IMR-90 (cell line): Measurements from ENCODE around the gene OSBPL9. TPM values are rescaled to one million over a fixed set of nuclear protein-coding genes. Genes with fewer than 3 reads are reported as not detected.

Source experiments
- ATAC-seq: fragments of 200-7000 bp; cut with Tn5 transposase; 2 replicates; pipeline ENCODE4 v1.9.1; 2020; ENCODE audit warnings: low read depth, mild to moderate bottlenecking, moderate library complexity
- BruUV-seq: library from RNA; stranded (reverse); fragments of 400-500 nt; replicated peaks from 2 replicates; lab custom pipeline; 2021; lab: Mats Ljungman, UMichigan
- CTCF ChIA-PET: fragments of 300-600 bp; formaldehyde crosslinking; extraction: SDS; loops from one replicate; lab custom pipeline; 2021; ENCODE audit warnings: antibody characterized with exemption; lab: Yijun Ruan, JAX
- POLR2A ChIA-PET: fragments of 300-600 bp; sonication (Branson Sonifier 250); formaldehyde crosslinking; loops from one replicate; lab custom pipeline; 2022; ENCODE audit warnings: antibody characterized with exemption; ENCODE audit not compliant: unreplicated experiment; lab: Charles Lee
- DNase-seq: peaks from one replicate; pipeline ENCODE4 v3.0.0; 2013
- H2AFZ ChIP-seq: replicated peaks from 2 replicates; pipeline ENCODE3; 2013; ENCODE audit warnings: low read length, mild to moderate bottlenecking; ENCODE audit not compliant: poor library complexity
- H2AK5ac ChIP-seq: 2 replicates; pipeline ENCODE4 v1.6.1; 2013; ENCODE audit warnings: low read depth, low read length, inconsistent platforms
- H2AK9ac ChIP-seq: replicated peaks from 2 replicates; pipeline ENCODE3; 2013; ENCODE audit warnings: mild to moderate bottlenecking, low read depth, low read length, moderate library complexity; ENCODE audit not compliant: poor library complexity
- H2BK120ac ChIP-seq: 2 replicates; pipeline ENCODE4 v1.6.1; 2013; ENCODE audit warnings: low read depth, low read length, inconsistent platforms
- H2BK15ac ChIP-seq: 3 replicates; pipeline ENCODE4 v1.6.1; 2013; ENCODE audit warnings: low read depth, low read length, inconsistent platforms
- H2BK20ac ChIP-seq: 2 replicates; pipeline ENCODE4 v1.6.1; 2013; ENCODE audit warnings: low read depth, mild to moderate bottlenecking, inconsistent platforms, low read length, moderate library complexity
- H2BK5ac ChIP-seq: 2 replicates; pipeline ENCODE4 v1.6.1; 2013; ENCODE audit warnings: mild to moderate bottlenecking, low read depth, low read length, inconsistent platforms; ENCODE audit not compliant: poor library complexity, severe bottlenecking
- H3K14ac ChIP-seq: replicated peaks from 2 replicates; pipeline ENCODE4 v1.6.1; 2013; ENCODE audit warnings: low read depth, low read length, inconsistent platforms
- H3K18ac ChIP-seq: 2 replicates; pipeline ENCODE4 v1.6.1; 2013; ENCODE audit warnings: low read depth, low read length, control low read depth
- H3K23ac ChIP-seq: 2 replicates; pipeline ENCODE4 v1.6.1; 2013; ENCODE audit warnings: low read depth, low read length, inconsistent platforms
- H3K27ac ChIP-seq: 2 replicates; pipeline ENCODE4 v1.5.1; 2013; ENCODE audit warnings: mild to moderate bottlenecking, control low read depth, low read length; ENCODE audit not compliant: insufficient read depth
- H3K27me3 ChIP-seq: 2 replicates; pipeline ENCODE4 v1.6.1; 2013; ENCODE audit warnings: low read length; ENCODE audit not compliant: control insufficient read depth, insufficient read depth
- H3K36me3 ChIP-seq: 2 replicates; pipeline ENCODE4 v1.6.1; 2013; ENCODE audit warnings: low read length, mixed read lengths; ENCODE audit not compliant: control insufficient read depth, insufficient read depth
- H3K4ac ChIP-seq: 2 replicates; pipeline ENCODE4 v1.6.1; 2013; ENCODE audit warnings: low read depth, low read length, inconsistent platforms
- H3K4me1 ChIP-seq: 2 replicates; pipeline ENCODE4 v1.6.1; 2013; ENCODE audit warnings: low read length, mixed read lengths; ENCODE audit not compliant: control insufficient read depth, insufficient read depth
- H3K4me2 ChIP-seq: 2 replicates; pipeline ENCODE4 v1.6.1; 2013; ENCODE audit warnings: low read depth, mild to moderate bottlenecking, control low read depth, low read length, moderate library complexity
- H3K4me3 ChIP-seq: 2 replicates; pipeline ENCODE4 v1.5.1; 2013; ENCODE audit warnings: low read depth, mild to moderate bottlenecking, control low read depth, low read length, moderate library complexity; ENCODE audit not compliant: insufficient read depth
- H3K56ac ChIP-seq: 2 replicates; pipeline ENCODE4 v1.6.1; 2013; ENCODE audit warnings: low read length, inconsistent platforms; ENCODE audit not compliant: insufficient read depth; ENCODE audit errors: extremely low read depth
- H3K79me1 ChIP-seq, 2 experiments: 2 replicates each; pipeline ENCODE4 v1.6.1; 2013; ENCODE audit warnings: low read length in 2 of 2, inconsistent platforms in 1 of 2, low read depth in 1 of 2
- H3K9ac ChIP-seq: 2 replicates; pipeline ENCODE4 v1.6.1; 2013; ENCODE audit warnings: low read depth, low read length, control low read depth
- H3K9me1 ChIP-seq: 2 replicates; pipeline ENCODE4 v1.6.1; 2013; ENCODE audit warnings: low read length, inconsistent platforms; ENCODE audit not compliant: insufficient read depth
- H3K9me3 ChIP-seq: 2 replicates; pipeline ENCODE4 v1.6.1; 2013; ENCODE audit warnings: low read length; ENCODE audit not compliant: control insufficient read depth, insufficient read depth
- H4K20me1 ChIP-seq: 2 replicates; pipeline ENCODE4 v1.6.1; 2013; ENCODE audit warnings: low read length, inconsistent platforms; ENCODE audit not compliant: insufficient read depth
- H4K5ac ChIP-seq: 2 replicates; pipeline ENCODE4 v1.6.1; 2013; ENCODE audit warnings: mild to moderate bottlenecking, low read depth, low read length, control low read depth
- H4K8ac ChIP-seq, 2 experiments: 2 replicates each; pipeline ENCODE4 v1.6.1; 2013; ENCODE audit warnings: low read depth in 2 of 2, low read length in 2 of 2, control low read depth in 1 of 2, inconsistent platforms in 1 of 2
- H4K91ac ChIP-seq: 2 replicates; pipeline ENCODE4 v1.6.1; 2013; ENCODE audit warnings: low read depth, low read length, inconsistent platforms; ENCODE audit not compliant: insufficient read depth
- MAFK ChIP-seq: IDR thresholded peaks from 2 replicates; pipeline ENCODE4 v1.6.1; 2012; ENCODE audit warnings: low read depth, low read length, improper control_type of control experiment
- MAZ ChIP-seq: IDR thresholded peaks from 2 replicates; pipeline ENCODE4 v1.6.1; 2012; ENCODE audit warnings: low read depth, mild to moderate bottlenecking, low read length, improper control_type of control experiment, moderate library complexity, borderline replicate concordance
- RCOR1 ChIP-seq: IDR thresholded peaks from 2 replicates; pipeline ENCODE4 v1.6.1; 2012; ENCODE audit warnings: mild to moderate bottlenecking, low read length, improper control_type of control experiment; ENCODE audit not compliant: insufficient replicate concordance
- SMC3 ChIP-seq: fragments of 150-350 bp; IDR thresholded peaks from 2 replicates; pipeline ENCODE4 v1.6.1; 2016; ENCODE audit warnings: low read depth, mild to moderate bottlenecking, antibody characterized with exemption, low read length, moderate library complexity
- WGBS, 2 experiments: methylation state at CpG; one replicate each; pipeline versions ENCODE4 v1.1.5 to v1.1.7; 2013; ENCODE audit warnings: missing lambda C conversion rate in 2 of 2; ENCODE audit not compliant: insufficient read length in 1 of 2; ENCODE audit errors: extremely low coverage in 2 of 2; 5-methylcytosine and 5-hydroxymethylcytosine counted together
- dilution Hi-C: fragments of 300-500 bp; cut with HindIII; formaldehyde crosslinking; loops from one replicate; pipeline ENCODE4 v1.14.3; 2018; ENCODE audit warnings: low sequenced_read_pairs; ENCODE audit not compliant: unreplicated experiment
- in situ Hi-C: fragments of 300-500 bp; cut with MboI; formaldehyde crosslinking; loops from 3 replicates; pipeline ENCODE4 v1.14.3; 2019; ENCODE audit warnings: low sequenced_read_pairs, inconsistent platforms, mixed read lengths
- intact Hi-C: fragments of 100-400 bp; cut with micrococcal nuclease; formaldehyde crosslinking; loops from 2 replicates; pipeline ENCODE4 v1.10.0; 2022
- polyA plus RNA-seq, 3 experiments: library from polyadenylated mRNA; depleted of rRNA; stranded (reverse); fragments of >200 nt; gene quantifications; 2 replicates each; pipeline ENCODE4 v1.2.3, GENCODE V29; 2012; ENCODE audit warnings: low replicate concordance in 1 of 3
- total RNA-seq: library from RNA; depleted of rRNA; stranded (reverse); fragments of >200 nt; gene quantifications from 2 replicates; pipeline ENCODE4 v1.2.3, GENCODE V29; 2012
- TF ChIP-seq, protein P1 (sequence below): fragments of 150-350 bp; IDR thresholded peaks from 2 replicates; pipeline ENCODE4 v1.6.1; 2017; ENCODE audit warnings: mild to moderate bottlenecking, antibody characterized with exemption, low read length, low read depth

OSBPL9 gene
- total and polyA plus RNA-seq, 2 of the 4 experiments (the other 2 are of a cell fraction): 51.4 to 127 TPM

DNA sequence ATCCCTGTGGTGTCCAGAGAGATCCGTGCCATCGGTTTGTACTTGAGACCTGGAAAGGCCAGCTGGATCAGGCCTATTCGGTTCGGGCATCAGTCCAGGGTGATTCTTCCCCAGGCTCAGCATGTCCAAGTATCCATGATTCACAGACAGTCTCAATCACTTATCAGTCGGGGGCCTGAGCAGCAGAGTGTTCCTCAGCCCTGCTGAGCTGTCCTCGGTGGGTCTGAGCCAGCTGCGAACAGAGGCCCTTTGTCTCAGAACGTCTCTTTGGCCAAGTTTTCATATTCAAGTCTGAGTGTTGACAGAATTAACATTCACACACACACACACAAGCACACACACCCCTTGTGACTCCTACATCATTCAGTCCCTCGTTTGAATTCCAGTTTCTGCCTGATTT, 33.4 kb upstream of the OSBPL9 start:
- no peak overlapping the region; the same call in 2 of the 3 replicates for H2BK15ac ChIP-seq
- no peak overlapping the region for H3K18ac ChIP-seq
- no peak overlapping the region for H2AK5ac ChIP-seq
- in situ Hi-C loops (no loop called here), dilution Hi-C loops (no loop called here), intact Hi-C loops (no loop called here)
- DNase-seq (peak; percentile 92), ATAC-seq (peak; percentile 93)
- no peak overlapping the region; the same call in 1 of the 2 replicates for H3K23ac ChIP-seq
- H3K36me3 ChIP-seq: no peaks in the 10 kb centered on the region
- H3K4ac ChIP-seq: 0 out of 2 replicates have a peak overlapping the region, but pooled peaks have one; percentile 43
- no peak overlapping the region for H4K91ac ChIP-seq
- no peak overlapping the region for H3K9ac ChIP-seq
- 0 out of 4 replicates have a peak overlapping the region, but pooled peaks of 1 of the 2 experiments have one; percentile 18 for H4K8ac ChIP-seq
- ChIA-PET CTCF (no interaction called here), POLR2A (no interaction called here)
- WGBS, 2 experiments: 0% methylated on average over 3 of the region's 9 CpGs; no CpG with 5 or more reads in 1 of the 2 experiments
- H3K4me1 ChIP-seq: 0 out of 2 replicates have a peak, but pooled peaks cover 2% of the 10 kb centered on the region
- no peak overlapping the region for H3K27ac ChIP-seq
- no peak overlapping the region for H3K56ac ChIP-seq
- H4K20me1 ChIP-seq: no peaks in the 10 kb centered on the region
- TF ChIP-seq, protein P1, sequence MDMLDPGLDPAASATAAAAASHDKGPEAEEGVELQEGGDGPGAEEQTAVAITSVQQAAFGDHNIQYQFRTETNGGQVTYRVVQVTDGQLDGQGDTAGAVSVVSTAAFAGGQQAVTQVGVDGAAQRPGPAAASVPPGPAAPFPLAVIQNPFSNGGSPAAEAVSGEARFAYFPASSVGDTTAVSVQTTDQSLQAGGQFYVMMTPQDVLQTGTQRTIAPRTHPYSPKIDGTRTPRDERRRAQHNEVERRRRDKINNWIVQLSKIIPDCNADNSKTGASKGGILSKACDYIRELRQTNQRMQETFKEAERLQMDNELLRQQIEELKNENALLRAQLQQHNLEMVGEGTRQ: 0 out of 2 replicates have a peak, but pooled peaks have one; percentile 7
- TF ChIP-seq MAZ: no peak
- no peak for TF ChIP-seq RCOR1
- TF ChIP-seq SMC3: peak; percentile 17; the same call in 1 of the 2 replicates
- no peak; the same call in 1 of the 2 replicates for TF ChIP-seq MAFK
- no peak overlapping the region; the same call in 1 of the 2 replicates for H3K14ac ChIP-seq
- peak overlapping the region; percentile 27; the same call in 1 of the 2 replicates for H3K4me2 ChIP-seq
- H2BK5ac ChIP-seq: no peak overlapping the region
- no peak overlapping the region for H2AK9ac ChIP-seq
- peaks cover 7% of the 10 kb centered on the region; the same call in 1 of the 2 replicates for H3K9me1 ChIP-seq
- BruUV-seq: no TSS peak
- no peaks in the 10 kb centered on the region for H3K79me1 ChIP-seq
- H2BK120ac ChIP-seq: no peak overlapping the region
- H3K4me3 ChIP-seq: no peak overlapping the region
- peak overlapping the region; percentile 80 for H2AFZ ChIP-seq
- H2BK20ac ChIP-seq: no peak overlapping the region
- H3K9me3 ChIP-seq: no peaks in the 10 kb centered on the region
- H3K27me3 ChIP-seq: no peaks in the 10 kb centered on the region
- H4K5ac ChIP-seq: no peak overlapping the region
